Panc1 (cell line): ENCODE results near the gene ITGA4. TPM values are rescaled to one million over a fixed set of nuclear protein-coding genes. Genes with fewer than 3 reads are reported as not detected.
A peak's percentile ranks its signal among the peaks of the same experiment; 100 is the strongest.

Experiments
- ATAC-seq: fragments of 200-7000 bp; cut with Tn5 transposase; 2 replicates; pipeline ENCODE4 v1.9.1; 2020; ENCODE audit warnings: mild to moderate bottlenecking, moderate library complexity
- BruUV-seq: library from RNA; stranded (reverse); fragments of 400-500 nt; replicated peaks from 2 replicates; lab custom pipeline; 2021; lab: Mats Ljungman, UMichigan
- CTCF ChIA-PET: fragments of 300-600 bp; sonication (Branson Sonifier 250); formaldehyde crosslinking; loops from one replicate; lab custom pipeline; 2022; ENCODE audit warnings: antibody characterized with exemption; lab: Charles Lee
- POLR2A ChIA-PET: fragments of 300-600 bp; sonication (Branson Sonifier 250); formaldehyde crosslinking; loops from one replicate; lab custom pipeline; 2022; ENCODE audit warnings: antibody characterized with exemption; lab: Charles Lee
- DNase-seq: peaks from one replicate; pipeline ENCODE4 v3.0.0-alpha.2; 2010; ENCODE audit warnings: low read depth, low spot score
- H3K27ac ChIP-seq: 2 replicates; pipeline ENCODE4 v1.5.1; 2011; ENCODE audit warnings: mild to moderate bottlenecking, low read length, inconsistent platforms
- H3K27me3 ChIP-seq: fragments of 200-500 bp; sonication (Bioruptor generic); 2 replicates; pipeline ENCODE4 v1.6.0; 2014; ENCODE audit warnings: low read length, inconsistent platforms; ENCODE audit not compliant: control insufficient read depth, insufficient read depth
- H3K36me3 ChIP-seq: fragments of 200-500 bp; sonication (Bioruptor generic); 2 replicates; pipeline ENCODE4 v1.5.1; 2014; ENCODE audit warnings: inconsistent platforms, mild to moderate bottlenecking, low read length, moderate library complexity; ENCODE audit not compliant: control insufficient read depth, insufficient read depth
- H3K4me1 ChIP-seq: 2 replicates; pipeline ENCODE4 v1.5.1; 2011; ENCODE audit warnings: inconsistent platforms, mild to moderate bottlenecking, low read length, moderate library complexity; ENCODE audit not compliant: control insufficient read depth, insufficient read depth
- H3K4me3 ChIP-seq, 2 experiments: 2 replicates each; pipeline ENCODE4 v1.5.1; 2011 to 2012; ENCODE audit warnings: low read depth in 2 of 2, low read length in 2 of 2, mild to moderate bottlenecking in 2 of 2, inconsistent platforms in 1 of 2, moderate library complexity in 1 of 2
- H3K9me3 ChIP-seq: fragments of 200-500 bp; sonication (Bioruptor generic); 2 replicates; pipeline ENCODE4 v1.5.1; 2014; ENCODE audit warnings: low read depth, mild to moderate bottlenecking, inconsistent platforms, low read length, moderate library complexity; ENCODE audit not compliant: control insufficient read depth, insufficient read depth
- CTCF ChIP-seq: fragments of 450-650 bp; IDR thresholded peaks from 2 replicates; pipeline ENCODE4 v1.5.1; 2017; ENCODE audit warnings: mild to moderate bottlenecking
- POLR2AphosphoS5 ChIP-seq: IDR thresholded peaks from 2 replicates; pipeline ENCODE4 v1.6.1; 2012; ENCODE audit warnings: mild to moderate bottlenecking, low read depth, low read length, moderate library complexity
- REST ChIP-seq, 2 experiments: IDR thresholded peaks; 2 replicates each; pipeline ENCODE4 v1.6.1; 2011 to 2012; ENCODE audit warnings: low read depth in 2 of 2, control low read depth in 1 of 2, low read length in 1 of 2, mild to moderate bottlenecking in 1 of 2, moderate library complexity in 1 of 2; ENCODE audit not compliant: insufficient read depth in 1 of 2
- SIN3A ChIP-seq: IDR thresholded peaks from 2 replicates; pipeline ENCODE4 v1.6.1; 2012; ENCODE audit warnings: low read depth, mild to moderate bottlenecking, low read length, moderate library complexity, borderline replicate concordance; ENCODE audit not compliant: insufficient read depth
- TCF7L2 ChIP-seq: IDR thresholded peaks from 2 replicates; pipeline ENCODE4 v1.6.1; 2011; ENCODE audit warnings: mild to moderate bottlenecking, low read depth, low read length, inconsistent platforms
- in situ Hi-C: cut with HindIII; loops from 2 replicates; pipeline ENCODE4 v1.10.0; 2016; ENCODE audit warnings: low sequenced_read_pairs, low pct_unique_long_range_greater_than_20kb
- intact Hi-C: fragments of 100-400 bp; cut with micrococcal nuclease; formaldehyde crosslinking; loops from one replicate; pipeline ENCODE4 v1.10.0; 2022; ENCODE audit not compliant: unreplicated experiment
- total RNA-seq: library from RNA; stranded (reverse); gene quantifications from one replicate; pipeline ENCODE4 v1.2.1, GENCODE V29; 2021; ENCODE audit not compliant: unreplicated experiment

ITGA4 gene
- total RNA-seq, 1 experiment from 2014 or later, result 0.36 TPM

DNA sequence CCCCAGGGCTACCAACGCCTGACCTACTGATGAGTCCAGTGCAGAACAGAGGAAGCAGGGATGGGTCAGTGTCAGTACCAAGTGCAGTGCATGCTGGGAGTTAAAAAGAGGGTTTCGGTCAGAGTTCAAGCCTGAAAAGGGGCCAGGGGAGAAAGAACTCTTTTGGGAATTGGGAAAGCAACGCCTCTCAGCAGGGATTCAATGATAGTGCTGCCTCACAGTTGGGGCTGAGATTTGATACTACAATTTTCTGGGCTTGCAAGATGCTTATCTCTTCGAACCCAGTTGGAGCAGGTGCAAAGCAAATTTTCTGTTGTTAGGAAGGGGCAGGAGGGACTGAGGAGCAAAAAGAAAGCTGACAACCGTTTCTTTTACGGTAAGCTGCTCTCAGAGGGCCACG is 117.1 kb downstream of the ITGA4 start:
- TF ChIP-seq TCF7L2 (no peak), SIN3A (no peak), REST (IDR thresholded peaks at IDR 0.05; ENCODE audit: insufficient read depth in 1 of 2, low read depth in 2 of 2, low read length in 1 of 2) (no peak)
- H3K4me3 ChIP-seq, result no peak overlapping the region
- CTCF ChIA-PET, result interaction anchor here (4.1 kb wide), 1 partner anchor 141 kb away, joined by 58 read pairs; no protein-coding TSS in a partner anchor
- intact Hi-C loops (loop anchor here (5.0 to 10.0 kb wide), 2 partner anchors 503 to 550 kb away; no protein-coding TSS in a partner anchor), in situ Hi-C loops (no loop called here)
- no peaks in the 10 kb centered on the region for H3K36me3 ChIP-seq
- no peaks in the 10 kb centered on the region for H3K9me3 ChIP-seq
- POLR2A ChIA-PET, result no interaction called here
- DNase-seq (no peak), ATAC-seq (no peak)
- H3K27me3 ChIP-seq, result no peaks in the 10 kb centered on the region
- no TSS peak for BruUV-seq
- H3K27ac ChIP-seq, result no peak overlapping the region
- H3K4me1 ChIP-seq, result no peaks in the 10 kb centered on the region

GRCh38 chr2:181575024-181575649 is 118.0 kb downstream of the ITGA4 start:
- in situ Hi-C loops, result no loop called here
- Histone ChIP-seq H3K27me3 (no peaks in the 10 kb centered on the region), H3K4me3 (no peak overlapping the region), H3K27ac (no peak overlapping the region), H3K36me3 (no peaks in the 10 kb centered on the region), H3K9me3 (no peaks in the 10 kb centered on the region), H3K4me1 (no peaks in the 10 kb centered on the region)
- no TSS peak for BruUV-seq
- POLR2A ChIA-PET, result interaction anchor here (0.6 kb wide), 1 partner anchor 571 kb away, joined by 4 read pairs; no protein-coding TSS in a partner anchor
- CTCF ChIA-PET, result interaction anchor here (0.6 kb wide), 1 partner anchor 108 kb away, joined by 3 read pairs; no protein-coding TSS in a partner anchor
- intact Hi-C loops, result loop anchor here (10.0 kb wide), 1 partner anchor 550 kb away; no protein-coding TSS in a partner anchor
- DNase-seq (no peak), ATAC-seq (peak; percentile 60; the same call in 1 of the 2 replicates)
- TF ChIP-seq REST (IDR thresholded peaks at IDR 0.05; ENCODE audit: insufficient read depth in 1 of 2, low read depth in 2 of 2, low read length in 1 of 2) (no peak), CTCF (no peak), TCF7L2 (no peak), POLR2AphosphoS5 (no peak), SIN3A (no peak)
